Measurements from ENCODE around the gene ADGRB3.
"Not testable (repeated sequence)": the region's sequence is repeated elsewhere in the genome, so short reads cannot be mapped to it uniquely, and the experiment has no call there.

Gene ADGRB3

GRCh38 chr6:68874747-68875146, 239.7 kb downstream of the ADGRB3 start:
- peaks cover 5% of the 10 kb centered on the region for H3K9me3 Mint-ChIP-seq
- H3K36me3 Mint-ChIP-seq (ENCODE audit: low read depth): no peaks in the 10 kb centered on the region
- H3K27ac Mint-ChIP-seq: no peak overlapping the region
- no peak overlapping the region for H3K4me3 Mint-ChIP-seq
- no peak for TF ChIP-seq CTCF (IDR thresholded peaks at IDR 0.05)
- H3K4me1 Mint-ChIP-seq: no peaks in the 10 kb centered on the region
- no peak for DNase-seq
- peaks cover 4% of the 10 kb centered on the region for H3K27me3 Mint-ChIP-seq (ENCODE audit: low read depth, poor library complexity)

GRCh38 chr6:68875403-68875802, 240.3 kb downstream of the ADGRB3 start:
- H3K27ac Mint-ChIP-seq: no peak overlapping the region
- H3K27me3 Mint-ChIP-seq (ENCODE audit: low read depth, poor library complexity): peaks cover 4% of the 10 kb centered on the region
- TF ChIP-seq CTCF (IDR thresholded peaks at IDR 0.05): no peak
- no peaks in the 10 kb centered on the region for H3K4me1 Mint-ChIP-seq
- no peak for DNase-seq
- no peaks in the 10 kb centered on the region for H3K36me3 Mint-ChIP-seq (ENCODE audit: low read depth)
- peaks cover 5% of the 10 kb centered on the region for H3K9me3 Mint-ChIP-seq
- no peak overlapping the region for H3K4me3 Mint-ChIP-seq

- Mint-ChIP-seq H3K36me3 (ENCODE audit: low read depth) (no peaks in the 10 kb centered on the region), H3K4me3 (no peak overlapping the region), H3K27ac (no peak overlapping the region), H3K27me3 (ENCODE audit: low read depth, poor library complexity) (peaks cover 4% of the 10 kb centered on the region), H3K9me3 (peaks cover 5% of the 10 kb centered on the region), H3K4me1 (no peaks in the 10 kb centered on the region)
- DNase-seq: no peak
- peak; percentile 52 for TF ChIP-seq CTCF (IDR thresholded peaks at IDR 0.05)
Measured at GRCh38 chr6:68876792-68877493, 241.9 kb downstream of the ADGRB3 start.

GRCh38 chr6:68880050-68880813, 245.2 kb downstream of the ADGRB3 start:
- no peak for DNase-seq
- Mint-ChIP-seq H3K27me3 (ENCODE audit: low read depth, poor library complexity) (peaks cover 4% of the 10 kb centered on the region), H3K27ac (no peak overlapping the region), H3K36me3 (ENCODE audit: low read depth) (no peaks in the 10 kb centered on the region), H3K4me3 (no peak overlapping the region), H3K9me3 (peaks cover 9% of the 10 kb centered on the region), H3K4me1 (peaks cover 5% of the 10 kb centered on the region)
- TF ChIP-seq CTCF (IDR thresholded peaks at IDR 0.05): no peak

- peak overlapping the region; percentile 42 for H3K27ac Mint-ChIP-seq
- DNase-seq; H3K9me3 Mint-ChIP-seq; H3K36me3 Mint-ChIP-seq (ENCODE audit: low read depth); H3K27me3 Mint-ChIP-seq (ENCODE audit: low read depth, poor library complexity); H3K4me1 Mint-ChIP-seq; H3K4me3 Mint-ChIP-seq: not testable (repeated sequence)
Measured at GRCh38 chr6:68883325-68883724, 248.2 kb downstream of the ADGRB3 start.

- Mint-ChIP-seq H3K4me1 (no peaks in the 10 kb centered on the region), H3K27ac (no peak overlapping the region)
Measured at GRCh38 chr6:68891419-68891818, 256.3 kb downstream of the ADGRB3 start.

More at GRCh38 chr6:68891419-68891818, 256.3 kb downstream of the ADGRB3 start:
- no peaks in the 10 kb centered on the region for H3K27me3 Mint-ChIP-seq (ENCODE audit: low read depth, poor library complexity)
- no peak for DNase-seq
- no peaks in the 10 kb centered on the region for H3K36me3 Mint-ChIP-seq (ENCODE audit: low read depth)
- no peak for TF ChIP-seq CTCF (IDR thresholded peaks at IDR 0.05)
- H3K4me3 Mint-ChIP-seq: no peak overlapping the region
- no peaks in the 10 kb centered on the region for H3K9me3 Mint-ChIP-seq
